ENCODE results near the gene KRTAP5-5. TPM values are rescaled to one million over a fixed set of nuclear protein-coding genes. Genes with fewer than 3 reads are reported as not detected.
"Not testable (repeated sequence)": the region's sequence is repeated elsewhere in the genome, so short reads cannot be mapped to it uniquely, and the experiment has no call there.

KRTAP5-5 gene
- total and polyA plus RNA-seq, 8 donors: not detected

DNA sequence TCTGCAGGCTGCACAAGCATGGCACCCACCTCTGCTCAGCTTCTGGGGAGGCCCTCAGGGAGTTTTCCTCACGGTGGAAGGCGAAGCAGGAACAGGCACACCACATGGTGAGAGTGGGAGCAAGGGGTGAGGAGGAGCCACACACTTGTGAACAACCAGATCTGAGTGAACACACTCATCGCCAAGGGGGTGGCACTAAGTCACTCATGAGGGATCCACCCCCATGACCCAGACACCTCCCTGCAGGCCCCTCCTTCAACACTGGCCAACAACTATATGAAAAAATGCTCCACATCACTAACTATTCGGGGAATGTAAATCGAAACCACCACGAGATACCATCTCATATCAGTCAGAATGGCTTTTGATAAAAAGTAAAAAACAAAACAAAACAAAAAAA is 30.8 kb upstream of the KRTAP5-5 start:
- peaks cover 0 to 8% of the 10 kb centered on the region in 2 donors for H3K4me1 ChIP-seq
- intact Hi-C loops (cut with DNase I): no loop called here
- no peaks in the 10 kb centered on the region for H3K36me3 ChIP-seq
- ATAC-seq (no peak), DNase-seq (no peak)
- peaks cover 0 to 38% of the 10 kb centered on the region in 2 donors for H3K27me3 ChIP-seq
- no peak for TF ChIP-seq CTCF (IDR thresholded peaks at IDR 0.05)
- no peaks in the 10 kb centered on the region for H3K9me3 ChIP-seq
- H3K4me3 ChIP-seq: no peak overlapping the region
- no peak overlapping the region for H3K27ac ChIP-seq

DNA sequence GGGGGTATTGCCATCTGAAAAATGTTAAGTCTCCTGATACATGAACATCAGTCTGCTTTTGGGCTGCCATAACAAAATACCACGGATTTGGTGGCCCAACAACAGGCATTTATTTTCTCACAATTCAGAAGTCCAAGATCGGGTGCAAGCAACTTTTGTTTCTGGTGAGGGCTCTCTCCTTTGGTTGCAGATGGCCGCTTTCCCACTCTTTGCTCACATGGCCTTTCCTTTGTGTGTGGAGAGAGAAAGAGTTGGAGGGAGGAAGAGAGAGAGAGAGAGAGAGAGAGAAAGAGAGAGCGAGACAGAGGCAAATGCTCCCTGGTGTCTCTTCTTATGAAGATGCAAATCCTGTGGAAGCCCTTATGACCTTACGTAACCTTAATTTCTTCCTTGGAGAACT is 28.9 kb upstream of the KRTAP5-5 start:
- H3K27ac ChIP-seq: no peak overlapping the region
- H3K36me3 ChIP-seq: no peaks in the 10 kb centered on the region
- H3K4me1 ChIP-seq: peaks cover 0 to 7% of the 10 kb centered on the region in 2 donors
- DNase-seq: no peak
- peaks cover 0 to 38% of the 10 kb centered on the region in 2 donors for H3K27me3 ChIP-seq
- no peak for ATAC-seq
- intact Hi-C loops (cut with DNase I): no loop called here
- no peak for TF ChIP-seq CTCF (IDR thresholded peaks at IDR 0.05)
- H3K4me3 ChIP-seq: no peak overlapping the region
- no peaks in the 10 kb centered on the region for H3K9me3 ChIP-seq

DNA sequence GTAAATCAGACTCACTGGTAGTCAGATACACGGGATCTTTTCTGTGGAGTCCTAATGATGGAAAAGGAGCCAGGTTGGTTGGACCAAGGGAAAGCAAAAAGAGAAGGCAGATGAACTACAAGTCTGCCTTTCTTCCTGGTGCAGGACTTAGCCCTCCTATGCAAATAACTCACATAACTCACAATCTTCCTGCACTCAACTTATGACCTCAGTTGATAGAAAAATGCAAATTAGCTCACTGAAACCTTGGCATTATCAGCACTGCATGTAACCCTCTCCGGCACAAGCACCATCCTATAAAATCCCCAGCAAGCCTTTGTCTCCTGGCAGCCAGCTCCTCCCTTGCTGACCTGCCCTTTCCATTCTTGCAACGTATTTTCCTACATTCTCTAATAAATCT is 27.9 kb upstream of the KRTAP5-5 start:
- H3K4me3 ChIP-seq; H3K4me1 ChIP-seq; H3K27ac ChIP-seq; H3K36me3 ChIP-seq; ATAC-seq; intact Hi-C loops (cut with DNase I); DNase-seq; H3K9me3 ChIP-seq: not testable (repeated sequence)
- H3K27me3 ChIP-seq: peaks cover 0 to 34% of the 10 kb centered on the region in 2 donors

DNA sequence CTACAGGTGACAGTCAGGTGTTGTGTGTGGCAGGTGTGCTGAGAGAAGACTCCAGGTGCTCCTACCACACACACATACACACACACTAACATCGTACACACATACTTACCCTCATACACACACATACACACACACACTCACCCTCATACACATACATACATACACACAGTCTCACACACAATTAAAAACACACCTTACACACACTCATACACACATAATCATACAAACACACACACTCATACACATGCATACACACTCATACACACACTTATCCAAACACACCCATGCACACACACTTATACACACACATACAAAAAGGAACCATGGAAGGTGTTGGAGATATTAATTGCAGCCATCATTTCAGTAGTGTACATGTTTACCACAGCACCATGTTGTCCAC is 25.9 kb upstream of the KRTAP5-5 start:
- ATAC-seq: no peak
- intact Hi-C loops (cut with DNase I): no loop called here
- H3K4me3 ChIP-seq: no peak overlapping the region
- TF ChIP-seq CTCF (IDR thresholded peaks at IDR 0.05): no peak
- no peaks in the 10 kb centered on the region for H3K36me3 ChIP-seq
- no peak for DNase-seq
- H3K27ac ChIP-seq: no peak overlapping the region
- no peaks in the 10 kb centered on the region for H3K9me3 ChIP-seq
- no peaks in the 10 kb centered on the region for H3K4me1 ChIP-seq
- peaks cover 0 to 40% of the 10 kb centered on the region in 2 donors for H3K27me3 ChIP-seq

DNA sequence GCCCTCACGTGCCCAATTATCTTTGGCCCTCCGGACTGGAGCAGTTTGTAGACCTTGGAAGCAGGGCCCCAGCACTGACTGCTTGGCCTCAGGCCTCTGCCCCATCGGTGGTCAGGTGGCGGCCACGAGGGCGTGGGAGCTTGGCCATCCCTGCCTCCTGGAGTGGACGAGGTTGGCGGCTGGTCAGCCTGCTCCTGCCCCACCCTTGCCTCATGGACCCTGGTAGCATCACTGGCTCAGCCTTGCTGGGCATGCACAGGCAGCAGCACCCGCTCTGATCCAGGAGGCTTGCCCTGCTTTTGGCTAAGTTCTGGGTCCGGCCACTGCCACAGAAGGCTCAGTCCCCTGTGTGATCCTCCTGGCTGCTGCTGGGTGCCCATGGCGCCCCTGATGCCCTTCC is 25.4 kb upstream of the KRTAP5-5 start:
- ATAC-seq: no peak
- no peak for TF ChIP-seq CTCF (IDR thresholded peaks at IDR 0.05)
- intact Hi-C loops (cut with DNase I): no loop called here

GRCh38 chr11:1604711-1605110 is 24.9 kb upstream of the KRTAP5-5 start:
- H3K27ac ChIP-seq: no peak overlapping the region
- no peaks in the 10 kb centered on the region for H3K9me3 ChIP-seq
- H3K4me1 ChIP-seq: no peaks in the 10 kb centered on the region
- DNase-seq (no peak), ATAC-seq (no peak)
- no peaks in the 10 kb centered on the region for H3K36me3 ChIP-seq
- no peak overlapping the region for H3K4me3 ChIP-seq
- intact Hi-C loops (cut with DNase I): no loop called here
- peaks cover 0 to 51% of the 10 kb centered on the region in 2 donors for H3K27me3 ChIP-seq
- TF ChIP-seq CTCF (IDR thresholded peaks at IDR 0.05): no peak

More for the DNA sequence above, 25.4 kb upstream of the KRTAP5-5 start:
- no peak for DNase-seq
- no peaks in the 10 kb centered on the region for H3K4me1 ChIP-seq
- H3K4me3 ChIP-seq: no peak overlapping the region
- H3K27ac ChIP-seq: no peak overlapping the region
- no peaks in the 10 kb centered on the region for H3K9me3 ChIP-seq
- H3K27me3 ChIP-seq: peaks cover 0 to 46% of the 10 kb centered on the region in 2 donors
- no peaks in the 10 kb centered on the region for H3K36me3 ChIP-seq

- H3K4me3 ChIP-seq; DNase-seq; H3K9me3 ChIP-seq; H3K4me1 ChIP-seq; H3K36me3 ChIP-seq; ATAC-seq; intact Hi-C loops (cut with DNase I); H3K27ac ChIP-seq: not testable (repeated sequence)
- peaks cover 0 to 51% of the 10 kb centered on the region in 2 donors for H3K27me3 ChIP-seq
These were observed 23.7 kb upstream of the KRTAP5-5 start for GRCh38 chr11:1605923-1606322.

- intact Hi-C loops (cut with DNase I); H3K4me1 ChIP-seq; ATAC-seq; H3K4me3 ChIP-seq; H3K27ac ChIP-seq; H3K36me3 ChIP-seq; H3K9me3 ChIP-seq; DNase-seq: not testable (repeated sequence)
- peaks cover 0 to 51% of the 10 kb centered on the region in 2 donors for H3K27me3 ChIP-seq
These were observed 22.3 kb upstream of the KRTAP5-5 start for GRCh38 chr11:1607156-1607845.

Data from left lung (tissue), 10 donors.